Keratinocyte (primary cell): Measurements from ENCODE around the gene FAM240A.

ENCODE experiments used
- CTCF ChIP-seq, 3 experiments: IDR thresholded peaks in 1 of 3; conservative IDR thresholded peaks in 1 of 3; optimal IDR thresholded peaks in 1 of 3; 2 replicates in 2 of 3; 3 replicates in 1 of 3; pipeline versions ENCODE3 to v1.5.1; 2011; ENCODE audit warnings: low read length in 3 of 3, mild to moderate bottlenecking in 3 of 3, moderate library complexity in 2 of 3, control low read depth in 1 of 3, inconsistent platforms in 1 of 3; ENCODE audit not compliant: insufficient read depth in 2 of 3; ENCODE audit errors: extremely low read depth in 1 of 3
- EZH2 ChIP-seq: IDR thresholded peaks from one replicate; pipeline ENCODE4 v1.6.1; 2012; ENCODE audit warnings: inconsistent platforms, mild to moderate bottlenecking, low read length, moderate library complexity

DNA sequence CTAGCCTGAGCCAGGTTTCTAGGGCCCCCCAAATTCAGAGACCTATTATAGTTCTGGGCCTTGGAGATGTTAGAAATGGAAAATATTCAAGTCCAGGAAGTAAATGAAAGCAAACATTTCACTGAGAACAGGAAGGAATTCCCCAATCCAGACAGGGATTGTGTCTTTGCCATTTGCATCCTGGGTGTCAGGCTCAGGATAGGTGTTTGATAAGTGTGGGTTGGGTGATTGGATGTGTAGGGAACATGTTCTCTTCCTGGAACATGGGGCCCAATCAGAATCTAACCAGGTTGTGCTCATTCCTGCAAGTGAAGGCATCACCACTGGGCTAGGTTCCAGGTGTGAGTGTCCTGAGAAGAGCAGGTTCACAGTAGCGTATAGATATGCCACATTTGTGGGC lies 31.6 kb upstream of the FAM240A start:
- TF ChIP-seq CTCF (optimal IDR thresholded peaks at IDR 0.05 in 1 of 3, IDR thresholded peaks at IDR 0.05 in 1 of 3, conservative IDR thresholded peaks at IDR 0.05 in 1 of 3; ENCODE audit: extremely low read depth in 1 of 3, insufficient read depth in 2 of 3, low read length in 3 of 3) (no peak), EZH2 (no peak)
